Measurements from ENCODE around the gene HCAR2. TPM values are rescaled to one million over a fixed set of nuclear protein-coding genes. Genes with fewer than 3 reads are reported as not detected.
"Not testable (repeated sequence)": the region's sequence is repeated elsewhere in the genome, so short reads cannot be mapped to it uniquely, and the experiment has no call there.

Gene HCAR2
- total RNA-seq, 4 donors from 2014 or later = 18.3 to 47.2 (median 22.1) TPM

DNA sequence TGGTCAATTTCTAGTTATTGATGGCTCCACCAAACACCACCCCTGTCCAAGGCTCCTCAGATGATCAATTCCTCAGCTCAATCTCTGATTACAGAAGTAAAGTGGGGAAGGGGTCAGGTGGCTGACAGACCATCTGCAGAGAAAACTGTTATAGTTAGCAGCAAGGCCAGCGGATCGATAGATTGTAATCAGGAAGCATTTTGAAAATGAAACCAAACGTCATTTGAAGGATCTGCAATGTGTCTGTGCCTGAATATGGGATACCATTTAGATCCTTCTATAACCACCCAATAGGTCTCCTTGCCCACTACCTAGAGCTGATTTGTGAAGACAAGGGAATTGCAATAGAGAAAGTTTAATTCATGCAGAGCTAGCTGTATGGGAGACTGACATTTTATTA, 11.6 kb downstream of the HCAR2 start:
- WGBS, 2 donors = 81 to 89% methylated on average over 3 of the region's 3 CpGs
- intact Hi-C loops (cut with DNase I; ENCODE audit: low total_unique reads) = no loop called here
- no peak overlapping the region for H3K4me3 ChIP-seq (ENCODE audit: low read depth, poor library complexity, severe bottlenecking)
- DNase-seq (ENCODE audit: low spot score in 2 of 2) = no peak
- TF ChIP-seq, protein P1, sequence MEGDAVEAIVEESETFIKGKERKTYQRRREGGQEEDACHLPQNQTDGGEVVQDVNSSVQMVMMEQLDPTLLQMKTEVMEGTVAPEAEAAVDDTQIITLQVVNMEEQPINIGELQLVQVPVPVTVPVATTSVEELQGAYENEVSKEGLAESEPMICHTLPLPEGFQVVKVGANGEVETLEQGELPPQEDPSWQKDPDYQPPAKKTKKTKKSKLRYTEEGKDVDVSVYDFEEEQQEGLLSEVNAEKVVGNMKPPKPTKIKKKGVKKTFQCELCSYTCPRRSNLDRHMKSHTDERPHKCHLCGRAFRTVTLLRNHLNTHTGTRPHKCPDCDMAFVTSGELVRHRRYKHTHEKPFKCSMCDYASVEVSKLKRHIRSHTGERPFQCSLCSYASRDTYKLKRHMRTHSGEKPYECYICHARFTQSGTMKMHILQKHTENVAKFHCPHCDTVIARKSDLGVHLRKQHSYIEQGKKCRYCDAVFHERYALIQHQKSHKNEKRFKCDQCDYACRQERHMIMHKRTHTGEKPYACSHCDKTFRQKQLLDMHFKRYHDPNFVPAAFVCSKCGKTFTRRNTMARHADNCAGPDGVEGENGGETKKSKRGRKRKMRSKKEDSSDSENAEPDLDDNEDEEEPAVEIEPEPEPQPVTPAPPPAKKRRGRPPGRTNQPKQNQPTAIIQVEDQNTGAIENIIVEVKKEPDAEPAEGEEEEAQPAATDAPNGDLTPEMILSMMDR (IDR thresholded peaks at IDR 0.05) = no peak
- TF ChIP-seq POLR2A (IDR thresholded peaks at IDR 0.05) = no peak

DNA sequence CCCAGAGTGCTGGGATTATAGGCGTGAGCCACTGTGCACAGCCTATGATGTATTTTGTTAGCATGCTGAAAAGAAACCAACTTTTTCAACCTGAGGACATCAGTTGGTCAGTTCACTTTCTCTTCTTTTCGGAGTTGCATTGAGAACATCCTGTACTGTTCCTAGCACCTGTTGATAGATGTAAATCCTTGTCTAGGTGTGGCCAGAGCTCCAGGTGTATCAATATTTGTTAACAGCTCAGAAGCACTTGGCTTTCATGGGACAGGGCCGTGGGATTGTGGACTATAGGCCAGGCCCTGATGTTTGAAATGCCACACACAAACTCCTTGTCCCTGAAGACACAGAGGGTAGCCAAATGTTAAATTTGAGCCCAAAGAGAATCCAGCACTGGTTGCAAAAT, 14.9 kb downstream of the HCAR2 start:
- WGBS, 2 donors = 88 to 94% methylated on average over 3 of the region's 3 CpGs
- TF ChIP-seq, protein P1 (IDR thresholded peaks at IDR 0.05) = no peak
- no peak for TF ChIP-seq POLR2A (IDR thresholded peaks at IDR 0.05)
- H3K4me3 ChIP-seq (ENCODE audit: low read depth, poor library complexity, severe bottlenecking) = no peak overlapping the region
- intact Hi-C loops (cut with DNase I; ENCODE audit: low total_unique reads) = no loop called here
- DNase-seq (ENCODE audit: low spot score in 2 of 2) = no peak

DNA sequence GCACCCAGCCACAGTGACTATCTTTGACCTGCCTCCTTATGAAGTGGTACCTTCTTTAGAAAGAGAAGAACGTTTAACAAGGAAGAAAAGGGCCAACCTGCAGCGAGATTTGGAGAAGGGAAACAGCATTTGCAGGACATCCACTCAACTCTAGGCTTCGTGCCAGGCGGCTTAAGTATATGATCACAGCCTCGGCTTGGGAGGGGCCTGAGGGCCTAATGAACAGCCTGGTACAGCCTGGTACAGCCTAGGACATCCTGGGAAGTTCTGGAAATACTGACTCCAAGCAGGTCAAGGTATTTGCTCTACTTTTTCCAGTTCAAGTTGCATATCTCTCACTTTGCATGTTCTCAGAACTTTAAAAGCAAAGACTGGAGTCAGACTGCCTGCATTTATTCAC, 16.1 kb downstream of the HCAR2 start:
- DNase-seq (ENCODE audit: low spot score in 2 of 2) = no peak
- H3K4me3 ChIP-seq (ENCODE audit: low read depth, poor library complexity, severe bottlenecking) = no peak overlapping the region
- intact Hi-C loops (cut with DNase I; ENCODE audit: low total_unique reads) = no loop called here
- TF ChIP-seq, protein P1 (IDR thresholded peaks at IDR 0.05) = no peak
- TF ChIP-seq POLR2A (IDR thresholded peaks at IDR 0.05) = no peak
- WGBS, 2 donors = 61 to 64% methylated on average over 5 of the region's 5 CpGs

DNA sequence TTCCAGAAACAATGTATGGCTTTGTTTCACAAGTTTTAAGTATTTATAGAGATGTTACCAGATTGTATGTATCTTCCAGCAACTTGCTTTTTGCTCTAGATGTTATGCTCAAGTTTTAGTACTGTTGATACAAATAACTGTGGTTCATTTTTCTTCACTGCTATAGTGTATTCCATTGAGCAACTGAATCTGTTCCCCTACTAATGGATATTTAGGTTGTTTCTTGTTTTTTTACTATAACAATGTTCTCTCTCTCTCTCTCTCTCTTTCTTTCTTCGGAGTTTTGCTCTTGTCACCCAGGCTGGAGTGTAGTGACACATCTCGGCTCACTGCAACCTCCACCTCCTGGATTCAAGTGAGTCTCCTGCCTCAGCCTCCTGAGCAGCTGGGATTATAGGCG, 16.6 kb downstream of the HCAR2 start:
- TF ChIP-seq, protein P1 (IDR thresholded peaks at IDR 0.05) = no peak
- TF ChIP-seq POLR2A (IDR thresholded peaks at IDR 0.05) = no peak
- no peak for DNase-seq (ENCODE audit: low spot score in 2 of 2)
- H3K4me3 ChIP-seq (ENCODE audit: low read depth, poor library complexity, severe bottlenecking) = no peak overlapping the region
- intact Hi-C loops (cut with DNase I; ENCODE audit: low total_unique reads) = no loop called here
- 81 to 93% methylated on average over 3 of the region's 3 CpGs for WGBS, 2 donors

DNA sequence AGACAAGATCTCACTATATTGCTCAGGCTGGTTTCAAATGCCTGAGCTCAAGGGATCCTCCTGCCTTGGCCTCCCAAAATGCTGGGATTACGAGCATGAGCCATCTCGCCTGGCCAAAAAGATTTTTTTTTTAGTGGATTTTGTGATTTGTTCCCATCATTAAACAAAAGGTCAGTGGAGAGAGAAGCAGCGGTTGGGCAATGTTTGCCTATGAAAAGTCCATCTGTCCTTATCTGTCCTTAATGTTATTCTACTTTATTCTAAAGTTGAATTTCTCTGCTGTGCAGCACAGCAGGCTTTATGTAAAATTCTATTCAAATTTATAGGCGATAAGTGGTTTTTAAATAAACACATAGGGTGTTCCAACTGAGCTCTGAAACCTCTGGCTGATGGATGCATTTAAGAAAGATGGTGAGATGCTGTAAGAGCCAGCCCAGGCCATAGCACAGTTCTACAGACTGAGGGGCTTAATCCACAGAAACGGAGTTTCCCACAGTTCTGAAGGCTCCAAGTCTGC, 18.8 kb downstream of the HCAR2 start:
- intact Hi-C loops (cut with DNase I; ENCODE audit: low total_unique reads) = no loop called here
- TF ChIP-seq, protein P1 (IDR thresholded peaks at IDR 0.05) = no peak
- no peak for TF ChIP-seq POLR2A (IDR thresholded peaks at IDR 0.05)
- WGBS, 2 donors = 81 to 90% methylated on average over 5 of the region's 5 CpGs
- DNase-seq (ENCODE audit: low spot score in 2 of 2) = no peak
- H3K4me3 ChIP-seq (ENCODE audit: low read depth, poor library complexity, severe bottlenecking) = no peak overlapping the region

DNA sequence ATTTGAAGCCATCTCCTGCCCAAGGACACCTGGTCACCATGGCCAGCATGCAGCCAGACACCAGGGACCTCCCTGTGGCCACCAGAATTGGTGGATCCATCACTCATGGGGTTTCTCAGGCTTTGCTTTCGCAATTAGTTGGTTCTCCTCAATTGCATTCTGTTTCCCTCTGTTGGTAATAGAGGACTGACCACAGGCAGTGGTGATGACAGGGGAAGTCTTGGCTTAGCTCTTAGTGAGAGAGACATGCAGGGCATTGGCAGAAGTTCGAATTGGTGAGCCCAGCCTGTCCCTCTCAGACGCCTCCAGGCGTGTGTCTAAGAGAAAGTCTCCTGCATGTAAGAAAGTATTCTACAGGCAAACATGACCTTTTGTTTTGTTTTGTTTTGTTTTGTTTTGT, 21.3 kb downstream of the HCAR2 start:
- 78 to 84% methylated on average over 4 of the region's 4 CpGs for WGBS, 2 donors
- intact Hi-C loops (cut with DNase I; ENCODE audit: low total_unique reads) = no loop called here
- TF ChIP-seq, protein P1 (IDR thresholded peaks at IDR 0.05) = no peak
- TF ChIP-seq POLR2A (IDR thresholded peaks at IDR 0.05) = no peak
- DNase-seq (ENCODE audit: low spot score in 2 of 2) = no peak
- no peak overlapping the region for H3K4me3 ChIP-seq (ENCODE audit: low read depth, poor library complexity, severe bottlenecking)

DNA sequence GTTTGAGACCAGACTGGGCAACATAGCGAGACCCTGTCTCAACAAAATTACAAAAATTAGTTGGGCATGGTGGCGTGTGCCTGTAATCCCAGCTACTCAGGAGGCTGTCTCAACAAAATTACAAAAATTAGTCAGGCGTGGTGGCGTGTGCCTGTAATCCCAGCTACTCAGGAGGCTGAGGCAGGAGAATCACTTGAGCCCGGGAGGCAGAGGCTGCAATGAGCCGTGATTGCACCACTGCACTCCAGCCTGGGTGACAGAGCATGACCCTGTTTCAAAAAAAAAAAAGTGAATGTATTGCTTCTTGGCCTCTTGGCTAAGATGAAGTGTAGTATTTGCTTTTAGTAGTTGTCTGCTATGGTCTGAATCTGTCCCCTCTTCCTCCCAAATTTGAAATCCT, 22.2 kb downstream of the HCAR2 start:
- intact Hi-C loops (cut with DNase I; ENCODE audit: low total_unique reads); H3K4me3 ChIP-seq (ENCODE audit: low read depth, poor library complexity, severe bottlenecking); DNase-seq (ENCODE audit: low spot score in 2 of 2): not testable (repeated sequence)
- 82 to 94% methylated on average over 6 of the region's 6 CpGs for WGBS, 2 donors

DNA sequence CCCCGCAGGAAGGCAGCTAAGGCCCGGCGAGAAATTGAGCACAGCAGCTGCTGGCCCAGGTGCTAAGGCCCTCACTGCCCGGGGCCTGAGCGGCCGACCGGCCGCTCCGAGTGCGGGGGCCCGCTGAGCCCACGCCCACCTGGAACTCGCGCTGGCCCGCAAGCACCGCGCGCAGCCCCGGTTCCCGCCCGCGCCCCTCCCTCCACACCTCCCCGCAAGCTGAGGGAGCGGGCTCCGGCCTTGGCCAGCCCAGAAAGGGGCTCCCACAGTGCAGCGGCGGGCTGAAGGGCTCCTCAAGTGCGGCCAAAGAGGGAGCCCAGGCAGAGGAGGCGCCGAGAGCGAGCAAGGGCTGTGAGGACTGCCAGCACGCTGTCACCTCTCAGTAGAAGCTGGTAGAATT, 26.4 kb downstream of the HCAR2 start:
- not testable (repeated sequence) for DNase-seq (ENCODE audit: low spot score in 2 of 2)

DNA sequence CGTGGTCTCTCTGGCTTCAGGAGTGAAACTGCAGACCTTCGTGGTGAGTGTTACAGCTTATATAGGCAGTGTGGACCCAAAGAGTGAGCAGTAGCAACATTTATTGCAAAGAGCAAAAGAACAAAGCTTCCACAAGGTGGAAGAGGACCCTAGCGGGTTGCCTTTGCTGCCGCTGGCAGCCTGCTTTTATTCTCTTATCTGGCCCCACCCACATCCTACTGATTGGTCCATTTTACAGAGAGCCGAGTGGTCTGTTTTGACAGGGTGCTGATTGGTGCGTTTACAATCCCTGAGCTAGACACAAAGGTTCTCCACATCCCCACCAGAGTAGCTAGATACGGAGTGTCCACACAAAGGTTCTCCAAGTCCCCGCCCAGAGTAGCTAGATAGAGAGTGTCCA, 27.1 kb downstream of the HCAR2 start:
- DNase-seq (ENCODE audit: low spot score in 2 of 2); H3K4me3 ChIP-seq (ENCODE audit: low read depth, poor library complexity, severe bottlenecking); intact Hi-C loops (cut with DNase I; ENCODE audit: low total_unique reads): not testable (repeated sequence)
- WGBS, 2 donors = 85 to 90% methylated on average over 8 of the region's 8 CpGs

More for the DNA sequence above, 26.4 kb downstream of the HCAR2 start:
- H3K4me3 ChIP-seq (ENCODE audit: low read depth, poor library complexity, severe bottlenecking); intact Hi-C loops (cut with DNase I; ENCODE audit: low total_unique reads): not testable (repeated sequence)
- 96% methylated on average over 14 of the region's 32 CpGs for WGBS, 2 donors

Data from lower leg skin (tissue), 4 donors.